IMR-90 (cell line): ENCODE results near the gene OSBPL3. TPM values are rescaled to one million over a fixed set of nuclear protein-coding genes. Genes with fewer than 3 reads are reported as not detected.

Experiments
- ATAC-seq: fragments of 200-7000 bp; cut with Tn5 transposase; 2 replicates; pipeline ENCODE4 v1.9.1; 2020; ENCODE audit warnings: low read depth, mild to moderate bottlenecking, moderate library complexity
- BruUV-seq: library from RNA; stranded (reverse); fragments of 400-500 nt; replicated peaks from 2 replicates; lab custom pipeline; 2021; lab: Mats Ljungman, UMichigan
- CTCF ChIA-PET: fragments of 300-600 bp; formaldehyde crosslinking; extraction: SDS; loops from one replicate; lab custom pipeline; 2021; ENCODE audit warnings: antibody characterized with exemption; lab: Yijun Ruan, JAX
- POLR2A ChIA-PET: fragments of 300-600 bp; sonication (Branson Sonifier 250); formaldehyde crosslinking; loops from one replicate; lab custom pipeline; 2022; ENCODE audit warnings: antibody characterized with exemption; ENCODE audit not compliant: unreplicated experiment; lab: Charles Lee
- DNase-seq: peaks from one replicate; pipeline ENCODE4 v3.0.0; 2013
- H2AFZ ChIP-seq: replicated peaks from 2 replicates; pipeline ENCODE3; 2013; ENCODE audit warnings: low read length, mild to moderate bottlenecking; ENCODE audit not compliant: poor library complexity
- H2AK5ac ChIP-seq: 2 replicates; pipeline ENCODE4 v1.6.1; 2013; ENCODE audit warnings: low read depth, low read length, inconsistent platforms
- H2AK9ac ChIP-seq: replicated peaks from 2 replicates; pipeline ENCODE3; 2013; ENCODE audit warnings: mild to moderate bottlenecking, low read depth, low read length, moderate library complexity; ENCODE audit not compliant: poor library complexity
- H2BK120ac ChIP-seq: 2 replicates; pipeline ENCODE4 v1.6.1; 2013; ENCODE audit warnings: low read depth, low read length, inconsistent platforms
- H2BK15ac ChIP-seq: 3 replicates; pipeline ENCODE4 v1.6.1; 2013; ENCODE audit warnings: low read depth, low read length, inconsistent platforms
- H2BK20ac ChIP-seq: 2 replicates; pipeline ENCODE4 v1.6.1; 2013; ENCODE audit warnings: low read depth, mild to moderate bottlenecking, inconsistent platforms, low read length, moderate library complexity
- H2BK5ac ChIP-seq: 2 replicates; pipeline ENCODE4 v1.6.1; 2013; ENCODE audit warnings: mild to moderate bottlenecking, low read depth, low read length, inconsistent platforms; ENCODE audit not compliant: poor library complexity, severe bottlenecking
- H3K14ac ChIP-seq: replicated peaks from 2 replicates; pipeline ENCODE4 v1.6.1; 2013; ENCODE audit warnings: low read depth, low read length, inconsistent platforms
- H3K18ac ChIP-seq: 2 replicates; pipeline ENCODE4 v1.6.1; 2013; ENCODE audit warnings: low read depth, low read length, control low read depth
- H3K23ac ChIP-seq: 2 replicates; pipeline ENCODE4 v1.6.1; 2013; ENCODE audit warnings: low read depth, low read length, inconsistent platforms
- H3K27ac ChIP-seq: 2 replicates; pipeline ENCODE4 v1.5.1; 2013; ENCODE audit warnings: mild to moderate bottlenecking, control low read depth, low read length; ENCODE audit not compliant: insufficient read depth
- H3K27me3 ChIP-seq: 2 replicates; pipeline ENCODE4 v1.6.1; 2013; ENCODE audit warnings: low read length; ENCODE audit not compliant: control insufficient read depth, insufficient read depth
- H3K36me3 ChIP-seq: 2 replicates; pipeline ENCODE4 v1.6.1; 2013; ENCODE audit warnings: low read length, mixed read lengths; ENCODE audit not compliant: control insufficient read depth, insufficient read depth
- H3K4ac ChIP-seq: 2 replicates; pipeline ENCODE4 v1.6.1; 2013; ENCODE audit warnings: low read depth, low read length, inconsistent platforms
- H3K4me1 ChIP-seq: 2 replicates; pipeline ENCODE4 v1.6.1; 2013; ENCODE audit warnings: low read length, mixed read lengths; ENCODE audit not compliant: control insufficient read depth, insufficient read depth
- H3K4me2 ChIP-seq: 2 replicates; pipeline ENCODE4 v1.6.1; 2013; ENCODE audit warnings: low read depth, mild to moderate bottlenecking, control low read depth, low read length, moderate library complexity
- H3K4me3 ChIP-seq: 2 replicates; pipeline ENCODE4 v1.5.1; 2013; ENCODE audit warnings: low read depth, mild to moderate bottlenecking, control low read depth, low read length, moderate library complexity; ENCODE audit not compliant: insufficient read depth
- H3K56ac ChIP-seq: 2 replicates; pipeline ENCODE4 v1.6.1; 2013; ENCODE audit warnings: low read length, inconsistent platforms; ENCODE audit not compliant: insufficient read depth; ENCODE audit errors: extremely low read depth
- H3K79me1 ChIP-seq, 2 experiments: 2 replicates each; pipeline ENCODE4 v1.6.1; 2013; ENCODE audit warnings: low read length in 2 of 2, inconsistent platforms in 1 of 2, low read depth in 1 of 2
- H3K9ac ChIP-seq: 2 replicates; pipeline ENCODE4 v1.6.1; 2013; ENCODE audit warnings: low read depth, low read length, control low read depth
- H3K9me1 ChIP-seq: 2 replicates; pipeline ENCODE4 v1.6.1; 2013; ENCODE audit warnings: low read length, inconsistent platforms; ENCODE audit not compliant: insufficient read depth
- H3K9me3 ChIP-seq: 2 replicates; pipeline ENCODE4 v1.6.1; 2013; ENCODE audit warnings: low read length; ENCODE audit not compliant: control insufficient read depth, insufficient read depth
- H4K20me1 ChIP-seq: 2 replicates; pipeline ENCODE4 v1.6.1; 2013; ENCODE audit warnings: low read length, inconsistent platforms; ENCODE audit not compliant: insufficient read depth
- H4K5ac ChIP-seq: 2 replicates; pipeline ENCODE4 v1.6.1; 2013; ENCODE audit warnings: mild to moderate bottlenecking, low read depth, low read length, control low read depth
- H4K8ac ChIP-seq, 2 experiments: 2 replicates each; pipeline ENCODE4 v1.6.1; 2013; ENCODE audit warnings: low read depth in 2 of 2, low read length in 2 of 2, control low read depth in 1 of 2, inconsistent platforms in 1 of 2
- H4K91ac ChIP-seq: 2 replicates; pipeline ENCODE4 v1.6.1; 2013; ENCODE audit warnings: low read depth, low read length, inconsistent platforms; ENCODE audit not compliant: insufficient read depth
- CEBPB ChIP-seq: IDR thresholded peaks from 2 replicates; pipeline ENCODE4 v1.6.1; 2012; ENCODE audit warnings: low read depth, low read length, improper control_type of control experiment
- CHD1 ChIP-seq: IDR thresholded peaks from 2 replicates; pipeline ENCODE4 v1.6.1; 2012; ENCODE audit warnings: low read depth, low read length, improper control_type of control experiment
- FOS ChIP-seq: fragments of 150-350 bp; IDR thresholded peaks from 2 replicates; pipeline ENCODE4 v1.6.1; 2016; ENCODE audit warnings: low read depth, low read length
- MAFK ChIP-seq: IDR thresholded peaks from 2 replicates; pipeline ENCODE4 v1.6.1; 2012; ENCODE audit warnings: low read depth, low read length, improper control_type of control experiment
- MAZ ChIP-seq: IDR thresholded peaks from 2 replicates; pipeline ENCODE4 v1.6.1; 2012; ENCODE audit warnings: low read depth, mild to moderate bottlenecking, low read length, improper control_type of control experiment, moderate library complexity, borderline replicate concordance
- MXI1 ChIP-seq: IDR thresholded peaks from 2 replicates; pipeline ENCODE4 v1.6.1; 2012; ENCODE audit warnings: low read depth, mild to moderate bottlenecking, low read length, moderate library complexity, borderline replicate concordance
- NFE2L2 ChIP-seq: fragments of 150-350 bp; IDR thresholded peaks from 2 replicates; pipeline ENCODE4 v1.6.1; 2016; ENCODE audit warnings: low read depth, mild to moderate bottlenecking, low read length
- POLR2A ChIP-seq: IDR thresholded peaks from 2 replicates; pipeline ENCODE4 v1.6.1; 2012; ENCODE audit warnings: mild to moderate bottlenecking, low read depth, low read length
- RAD21 ChIP-seq: IDR thresholded peaks from 2 replicates; pipeline ENCODE4 v1.6.1; 2012; ENCODE audit warnings: low read length, improper control_type of control experiment
- RCOR1 ChIP-seq: IDR thresholded peaks from 2 replicates; pipeline ENCODE4 v1.6.1; 2012; ENCODE audit warnings: mild to moderate bottlenecking, low read length, improper control_type of control experiment; ENCODE audit not compliant: insufficient replicate concordance
- RFX5 ChIP-seq: IDR thresholded peaks from 2 replicates; pipeline ENCODE4 v1.8.0; 2012; ENCODE audit warnings: low read depth, mild to moderate bottlenecking, low read length, moderate library complexity
- SMC3 ChIP-seq: fragments of 150-350 bp; IDR thresholded peaks from 2 replicates; pipeline ENCODE4 v1.6.1; 2016; ENCODE audit warnings: low read depth, mild to moderate bottlenecking, antibody characterized with exemption, low read length, moderate library complexity
- WGBS, 2 experiments: methylation state at CpG; one replicate each; pipeline versions ENCODE4 v1.1.5 to v1.1.7; 2013; ENCODE audit warnings: missing lambda C conversion rate in 2 of 2; ENCODE audit not compliant: insufficient read length in 1 of 2; ENCODE audit errors: extremely low coverage in 2 of 2; 5-methylcytosine and 5-hydroxymethylcytosine counted together
- dilution Hi-C: fragments of 300-500 bp; cut with HindIII; formaldehyde crosslinking; loops from one replicate; pipeline ENCODE4 v1.14.3; 2018; ENCODE audit warnings: low sequenced_read_pairs; ENCODE audit not compliant: unreplicated experiment
- in situ Hi-C: fragments of 300-500 bp; cut with MboI; formaldehyde crosslinking; loops from 3 replicates; pipeline ENCODE4 v1.14.3; 2019; ENCODE audit warnings: low sequenced_read_pairs, inconsistent platforms, mixed read lengths
- intact Hi-C: fragments of 100-400 bp; cut with micrococcal nuclease; formaldehyde crosslinking; loops from 2 replicates; pipeline ENCODE4 v1.10.0; 2022
- polyA plus RNA-seq, 3 experiments: library from polyadenylated mRNA; depleted of rRNA; stranded (reverse); fragments of >200 nt; gene quantifications; 2 replicates each; pipeline ENCODE4 v1.2.3, GENCODE V29; 2012; ENCODE audit warnings: low replicate concordance in 1 of 3
- total RNA-seq: library from RNA; depleted of rRNA; stranded (reverse); fragments of >200 nt; gene quantifications from 2 replicates; pipeline ENCODE4 v1.2.3, GENCODE V29; 2012
- TF ChIP-seq, protein P1 (sequence below): conservative IDR thresholded peaks from 2 replicates; pipeline ENCODE4 v1.5.1; 2012; ENCODE audit warnings: mild to moderate bottlenecking, low read depth, low read length, improper control_type of control experiment
- TF ChIP-seq, protein P2 (sequence below): fragments of 150-350 bp; IDR thresholded peaks from 2 replicates; pipeline ENCODE4 v1.6.1; 2016; ENCODE audit warnings: low read depth, mild to moderate bottlenecking, low read length, moderate library complexity, borderline replicate concordance

Gene OSBPL3
- total and polyA plus RNA-seq, 2 of the 4 experiments (the other 2 are of a cell fraction), result 18.0 to 29.9 TPM

DNA sequence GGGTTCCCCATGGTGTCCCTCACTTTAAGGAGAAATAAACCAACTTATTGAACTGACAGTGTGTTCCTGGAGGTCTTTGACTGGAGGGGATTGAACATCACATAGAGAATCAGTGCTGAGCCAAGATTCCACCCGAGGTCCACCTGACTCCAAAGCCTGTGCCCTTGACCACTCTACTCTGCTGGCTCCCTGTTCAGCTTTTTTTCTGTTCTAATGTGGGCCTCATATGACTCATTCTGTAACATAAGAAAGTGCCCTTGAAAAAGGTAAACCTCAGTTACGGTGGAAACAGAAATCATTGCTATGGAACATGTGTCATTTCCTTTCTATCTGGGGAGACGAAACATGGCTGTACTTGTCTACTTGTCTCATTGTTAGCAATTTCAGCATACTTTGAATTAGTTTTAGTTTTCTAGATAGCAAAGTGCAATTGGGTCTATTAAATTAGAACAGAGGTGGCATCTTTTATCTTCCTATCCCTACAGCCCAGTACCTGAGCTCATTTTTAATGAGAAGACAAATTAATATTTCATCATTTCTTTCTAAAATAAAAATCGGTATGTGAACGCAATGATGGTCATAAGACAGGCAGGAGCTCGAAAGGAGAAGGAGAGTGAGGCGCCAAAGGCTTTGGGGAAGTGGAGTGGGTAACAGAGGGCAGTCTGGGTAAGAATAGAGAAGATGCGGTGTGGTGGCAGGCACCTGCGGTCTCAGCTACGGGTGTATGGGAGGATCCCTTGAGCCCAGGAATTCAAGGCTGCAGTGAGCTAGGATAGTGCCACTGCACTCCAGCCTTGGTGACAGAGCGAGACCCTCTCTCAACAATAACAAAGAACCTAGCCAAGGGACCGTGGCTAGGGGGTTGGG is 224.2 kb downstream of the OSBPL3 start:
- Histone ChIP-seq H3K36me3 (no peaks in the 10 kb centered on the region; the same call in 1 of the 2 replicates), H3K79me1 (peaks cover 33 to 61% of the 10 kb centered on the region in 2 experiments), H3K9me3 (no peaks in the 10 kb centered on the region), H2BK20ac (peak overlapping the region; percentile 87), H3K27ac (peak overlapping the region; percentile 86), H3K56ac (peak overlapping the region; percentile 78; the same call in 1 of the 2 replicates), H2AFZ (no peak overlapping the region), H2BK5ac (peak overlapping the region; percentile 82), H2AK9ac (peak overlapping the region; percentile 82), H4K91ac (peak overlapping the region; percentile 77), H2AK5ac (peak overlapping the region; percentile 93), H3K9me1 (peaks cover 19% of the 10 kb centered on the region), H3K4me2 (peak overlapping the region; percentile 86), H3K4me1 (peaks cover 24% of the 10 kb centered on the region), H3K18ac (peak overlapping the region; percentile 52), H4K20me1 (no peaks in the 10 kb centered on the region), H3K14ac (peak overlapping the region; percentile 93), H4K8ac (peak overlapping the region; percentile 76 to 82), H4K5ac (peak overlapping the region; percentile 36; the same call in 1 of the 2 replicates), H3K4me3 (peak overlapping the region; percentile 76), H3K23ac (peak overlapping the region; percentile 88; the same call in 1 of the 2 replicates), H3K9ac (peak overlapping the region; percentile 83), H2BK120ac (peak overlapping the region; percentile 94), H3K27me3 (no peaks in the 10 kb centered on the region), H2BK15ac (peak overlapping the region; percentile 79; the same call in 2 of the 3 replicates), H3K4ac (peak overlapping the region; percentile 92)
- DNase-seq (peak; percentile 90), ATAC-seq (no peak)
- BruUV-seq, result no TSS peak
- POLR2A ChIA-PET, result no interaction called here
- dilution Hi-C loops (no loop called here), in situ Hi-C loops (no loop called here), intact Hi-C loops (loop anchor here (2.0 to 5.0 kb wide), 3 partner anchors 13 to 178 kb away; no protein-coding TSS in a partner anchor)
- 90% methylated on average over 2 of the region's 12 CpGs; no CpG with 5 or more reads in 1 of the 2 experiments for WGBS, 2 experiments
- CTCF ChIA-PET, result no interaction called here
- no peak for TF ChIP-seq MXI1
- TF ChIP-seq, protein P1, sequence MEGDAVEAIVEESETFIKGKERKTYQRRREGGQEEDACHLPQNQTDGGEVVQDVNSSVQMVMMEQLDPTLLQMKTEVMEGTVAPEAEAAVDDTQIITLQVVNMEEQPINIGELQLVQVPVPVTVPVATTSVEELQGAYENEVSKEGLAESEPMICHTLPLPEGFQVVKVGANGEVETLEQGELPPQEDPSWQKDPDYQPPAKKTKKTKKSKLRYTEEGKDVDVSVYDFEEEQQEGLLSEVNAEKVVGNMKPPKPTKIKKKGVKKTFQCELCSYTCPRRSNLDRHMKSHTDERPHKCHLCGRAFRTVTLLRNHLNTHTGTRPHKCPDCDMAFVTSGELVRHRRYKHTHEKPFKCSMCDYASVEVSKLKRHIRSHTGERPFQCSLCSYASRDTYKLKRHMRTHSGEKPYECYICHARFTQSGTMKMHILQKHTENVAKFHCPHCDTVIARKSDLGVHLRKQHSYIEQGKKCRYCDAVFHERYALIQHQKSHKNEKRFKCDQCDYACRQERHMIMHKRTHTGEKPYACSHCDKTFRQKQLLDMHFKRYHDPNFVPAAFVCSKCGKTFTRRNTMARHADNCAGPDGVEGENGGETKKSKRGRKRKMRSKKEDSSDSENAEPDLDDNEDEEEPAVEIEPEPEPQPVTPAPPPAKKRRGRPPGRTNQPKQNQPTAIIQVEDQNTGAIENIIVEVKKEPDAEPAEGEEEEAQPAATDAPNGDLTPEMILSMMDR, result no peak
- TF ChIP-seq RFX5, result no peak
- no peak for TF ChIP-seq CHD1
- 0 out of 2 replicates have a peak, but pooled peaks have one; percentile 10 for TF ChIP-seq RAD21
- peak; percentile 73 for TF ChIP-seq FOS
- TF ChIP-seq NFE2L2, result no peak
- TF ChIP-seq POLR2A, result peak; percentile 47; the same call in 1 of the 2 replicates
- TF ChIP-seq MAFK, result peak; percentile 23; the same call in 1 of the 2 replicates
- TF ChIP-seq MAZ, result no peak
- TF ChIP-seq RCOR1, result no peak
- TF ChIP-seq, protein P2, sequence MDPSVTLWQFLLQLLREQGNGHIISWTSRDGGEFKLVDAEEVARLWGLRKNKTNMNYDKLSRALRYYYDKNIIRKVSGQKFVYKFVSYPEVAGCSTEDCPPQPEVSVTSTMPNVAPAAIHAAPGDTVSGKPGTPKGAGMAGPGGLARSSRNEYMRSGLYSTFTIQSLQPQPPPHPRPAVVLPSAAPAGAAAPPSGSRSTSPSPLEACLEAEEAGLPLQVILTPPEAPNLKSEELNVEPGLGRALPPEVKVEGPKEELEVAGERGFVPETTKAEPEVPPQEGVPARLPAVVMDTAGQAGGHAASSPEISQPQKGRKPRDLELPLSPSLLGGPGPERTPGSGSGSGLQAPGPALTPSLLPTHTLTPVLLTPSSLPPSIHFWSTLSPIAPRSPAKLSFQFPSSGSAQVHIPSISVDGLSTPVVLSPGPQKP, result no peak
- no peak for TF ChIP-seq CEBPB
- no peak for TF ChIP-seq SMC3
